ENCODE data around the gene CNTN3. TPM values are rescaled to one million over a fixed set of nuclear protein-coding genes. Genes with fewer than 3 reads are reported as not detected.

Gene CNTN3
- total RNA-seq, 4 donors from 2014 or later = 3.4 to 17.0 (median 10.1) TPM

- TF ChIP-seq, protein P1, sequence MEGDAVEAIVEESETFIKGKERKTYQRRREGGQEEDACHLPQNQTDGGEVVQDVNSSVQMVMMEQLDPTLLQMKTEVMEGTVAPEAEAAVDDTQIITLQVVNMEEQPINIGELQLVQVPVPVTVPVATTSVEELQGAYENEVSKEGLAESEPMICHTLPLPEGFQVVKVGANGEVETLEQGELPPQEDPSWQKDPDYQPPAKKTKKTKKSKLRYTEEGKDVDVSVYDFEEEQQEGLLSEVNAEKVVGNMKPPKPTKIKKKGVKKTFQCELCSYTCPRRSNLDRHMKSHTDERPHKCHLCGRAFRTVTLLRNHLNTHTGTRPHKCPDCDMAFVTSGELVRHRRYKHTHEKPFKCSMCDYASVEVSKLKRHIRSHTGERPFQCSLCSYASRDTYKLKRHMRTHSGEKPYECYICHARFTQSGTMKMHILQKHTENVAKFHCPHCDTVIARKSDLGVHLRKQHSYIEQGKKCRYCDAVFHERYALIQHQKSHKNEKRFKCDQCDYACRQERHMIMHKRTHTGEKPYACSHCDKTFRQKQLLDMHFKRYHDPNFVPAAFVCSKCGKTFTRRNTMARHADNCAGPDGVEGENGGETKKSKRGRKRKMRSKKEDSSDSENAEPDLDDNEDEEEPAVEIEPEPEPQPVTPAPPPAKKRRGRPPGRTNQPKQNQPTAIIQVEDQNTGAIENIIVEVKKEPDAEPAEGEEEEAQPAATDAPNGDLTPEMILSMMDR (IDR thresholded peaks at IDR 0.05; ENCODE audit: low read depth) = no peak
Observed at GRCh38 chr3:74613060-74613459, 1.4 kb downstream of the CNTN3 start.

DNA sequence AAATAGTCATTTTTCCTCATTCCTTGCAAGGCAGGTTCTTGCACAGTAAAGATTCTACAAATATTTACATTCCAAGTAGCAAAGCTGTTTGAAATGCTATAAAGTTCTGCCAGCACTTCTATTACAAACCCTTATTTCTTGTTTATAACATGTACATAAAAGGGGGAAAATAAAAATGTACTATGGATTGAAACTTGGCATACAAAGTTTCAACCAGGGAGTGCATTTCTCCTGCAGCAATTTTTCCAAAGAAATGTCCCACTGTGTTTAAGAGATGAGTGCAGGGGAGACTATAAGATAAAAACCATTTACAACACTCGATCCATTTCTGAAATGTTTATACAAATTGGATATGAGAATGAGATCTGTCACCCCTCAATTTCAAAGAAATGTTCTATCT lies 3.3 kb downstream of the CNTN3 start:
- TF ChIP-seq, protein P1 (IDR thresholded peaks at IDR 0.05; ENCODE audit: low read depth) = no peak

DNA sequence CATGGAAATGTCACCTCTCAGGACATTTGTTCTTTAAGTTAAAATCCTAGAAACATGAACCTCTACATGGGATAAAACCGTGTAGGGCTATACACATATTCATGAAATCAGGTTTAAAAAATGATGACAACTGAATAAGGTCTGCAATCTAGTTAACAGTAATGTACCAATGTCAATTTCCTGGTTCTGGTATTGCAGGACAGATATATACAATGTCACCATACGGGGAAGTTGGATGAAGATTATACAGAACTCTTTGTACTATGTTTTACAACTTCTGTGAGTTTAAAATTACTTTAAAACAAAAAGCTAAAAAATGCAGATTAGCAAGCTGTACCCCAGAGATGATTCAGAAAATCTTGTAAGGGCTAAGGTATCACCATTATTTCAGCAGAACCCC lies 6.7 kb downstream of the CNTN3 start:
- TF ChIP-seq, protein P1 (IDR thresholded peaks at IDR 0.05; ENCODE audit: low read depth) = no peak

DNA sequence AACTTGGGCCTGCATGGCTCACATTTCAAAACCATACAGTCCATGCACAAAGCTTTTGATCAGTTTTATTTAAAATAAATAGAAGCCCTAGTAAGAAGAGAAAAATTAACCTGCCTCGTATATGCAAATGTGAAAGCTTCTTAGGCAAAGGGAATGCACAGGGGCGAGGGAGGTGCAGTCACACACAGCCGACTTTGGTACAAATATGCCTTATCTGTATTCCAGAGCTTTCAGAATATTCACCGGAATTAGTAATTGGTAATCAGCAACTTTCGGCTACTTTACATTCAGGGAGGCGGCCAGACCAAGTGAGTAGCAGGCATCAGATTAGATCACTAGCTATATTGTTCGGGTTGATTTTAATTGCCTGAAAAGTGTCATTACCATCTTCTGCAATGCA lies 7.5 kb downstream of the CNTN3 start:
- TF ChIP-seq, protein P1 (IDR thresholded peaks at IDR 0.05; ENCODE audit: low read depth) = no peak

- TF ChIP-seq, protein P1 (IDR thresholded peaks at IDR 0.05; ENCODE audit: low read depth) = no peak
Observed at GRCh38 chr3:74605437-74605836, 9.0 kb downstream of the CNTN3 start.

DNA sequence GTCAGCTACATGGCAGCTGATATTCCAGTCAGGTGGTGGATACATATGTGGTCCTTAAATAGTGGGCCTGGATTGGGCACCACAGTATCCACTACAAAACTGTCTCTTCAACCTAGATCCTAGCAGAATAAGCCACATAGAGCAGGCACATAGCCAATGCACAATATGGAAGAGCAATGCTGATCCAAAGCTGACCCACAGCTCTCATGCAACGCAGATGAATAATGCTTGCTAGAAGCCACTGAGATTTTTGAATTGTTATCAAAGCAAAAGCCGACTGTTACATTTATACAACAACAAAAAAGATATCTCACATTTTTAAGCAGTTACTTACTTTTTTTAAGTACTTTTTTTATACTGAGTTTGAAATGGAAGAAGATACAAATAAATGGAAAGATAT lies 11.2 kb downstream of the CNTN3 start:
- TF ChIP-seq, protein P1 (IDR thresholded peaks at IDR 0.05; ENCODE audit: low read depth) = no peak

GRCh38 chr3:74602471-74602870 lies 12.0 kb downstream of the CNTN3 start:
- TF ChIP-seq, protein P1 (IDR thresholded peaks at IDR 0.05; ENCODE audit: low read depth) = no peak

Data from subcutaneous adipose tissue (tissue), 4 donors.